Hepatic stellate cell (primary cell): Measurements from ENCODE around the gene PRAF2.

Experiments used
- DNase-seq: peaks from one replicate; pipeline ENCODE4 v3.0.0; 2011; ENCODE audit warnings: low spot score

PRAF2 gene

GRCh38 chrX:49073601-49074575 lies at the start of gene PRAF2:
Gene PRAF2, minus strand, starts transcription at chrX:49074002. Its CDS starts 15 bp downstream, at chrX:49073987.
- DNase-seq: peak; percentile 92

- no peak for DNase-seq
Observed at GRCh38 chrX:49122499-49122898, 48.7 kb upstream of the PRAF2 start.

- DNase-seq: no peak
Observed at GRCh38 chrX:49120091-49120490, 46.3 kb upstream of the PRAF2 start.

- DNase-seq: no peak
Observed at GRCh38 chrX:49117581-49117980, 43.8 kb upstream of the PRAF2 start.

GRCh38 chrX:49116716-49117115 lies 42.9 kb upstream of the PRAF2 start:
- DNase-seq: no peak

GRCh38 chrX:49116076-49116475 lies 42.3 kb upstream of the PRAF2 start:
- DNase-seq: no peak

- DNase-seq: no peak
Observed at GRCh38 chrX:49111791-49112190, 38.0 kb upstream of the PRAF2 start.

- no peak for DNase-seq
Observed at GRCh38 chrX:49110417-49110816, 36.6 kb upstream of the PRAF2 start.

- no peak for DNase-seq
Observed at GRCh38 chrX:49108641-49109040, 34.8 kb upstream of the PRAF2 start.

GRCh38 chrX:49106930-49107329 lies 33.1 kb upstream of the PRAF2 start:
- peak; percentile 43 for DNase-seq

- DNase-seq: no peak
Observed at GRCh38 chrX:49106296-49106695, 32.5 kb upstream of the PRAF2 start.

GRCh38 chrX:49103637-49104036 lies 29.8 kb upstream of the PRAF2 start:
- no peak for DNase-seq

- DNase-seq: no peak
Observed at GRCh38 chrX:49102190-49102589, 28.4 kb upstream of the PRAF2 start.

- no peak for DNase-seq
Observed at GRCh38 chrX:49101629-49101984, 27.8 kb upstream of the PRAF2 start.

- peak; percentile 99 for DNase-seq
Observed at GRCh38 chrX:49100704-49101628, 27.2 kb upstream of the PRAF2 start.

GRCh38 chrX:49096419-49096818 lies 22.6 kb upstream of the PRAF2 start:
- no peak for DNase-seq

GRCh38 chrX:49089553-49089952 lies 15.8 kb upstream of the PRAF2 start:
- DNase-seq: no peak

- no peak for DNase-seq
Observed at GRCh38 chrX:49082271-49082871, 8.6 kb upstream of the PRAF2 start.

- peak; percentile 87 for DNase-seq
Observed at GRCh38 chrX:49079489-49080428, 6.0 kb upstream of the PRAF2 start, which contains the start of gene WDR45. Gene WDR45, minus strand, starts transcription at chrX:49079887. Its CDS starts 1,792 bp downstream, at chrX:49078095.

- DNase-seq: no peak
Observed at GRCh38 chrX:49077941-49078340, 4.1 kb upstream of the PRAF2 start.

GRCh38 chrX:49075347-49075746 lies 1.5 kb upstream of the PRAF2 start:
- no peak for DNase-seq
